ENCODE measurements around the gene SLC5A1. TPM values are rescaled to one million over a fixed set of nuclear protein-coding genes. Genes with fewer than 3 reads are reported as not detected.

The SLC5A1 gene
- total RNA-seq, 4 donors from 2014 or later: 0.14 to 0.59 TPM; not detected in 2

DNA sequence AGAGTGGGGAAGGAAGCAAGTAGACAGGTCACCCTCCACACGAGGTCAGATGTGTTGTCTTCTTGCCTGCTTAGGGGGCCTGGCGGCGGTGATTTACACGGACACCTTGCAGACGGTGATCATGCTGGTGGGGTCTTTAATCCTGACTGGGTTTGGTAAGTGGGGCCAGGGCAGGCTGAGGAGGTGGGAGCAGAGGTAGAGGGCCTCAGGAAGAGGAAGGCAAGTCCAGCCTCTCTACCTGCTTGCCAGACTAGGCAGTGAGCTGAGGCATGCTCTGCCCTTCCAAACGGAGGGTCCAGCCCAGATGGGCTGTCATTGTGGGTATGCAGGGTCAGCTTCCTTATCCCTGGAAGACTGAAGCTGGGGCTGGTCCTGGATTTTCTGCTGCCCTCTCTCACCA, 39.9 kb downstream of the SLC5A1 start:
- no peak for TF ChIP-seq CTCF (IDR thresholded peaks at IDR 0.05)
- TF ChIP-seq POLR2A (IDR thresholded peaks at IDR 0.05): no peak
- no peak overlapping the region for H3K27ac ChIP-seq
- intact Hi-C loops (cut with DNase I; ENCODE audit: low total_unique reads): no loop called here
- H3K4me3 ChIP-seq: no peak overlapping the region
- no peaks in the 10 kb centered on the region for H3K27me3 ChIP-seq
- DNase-seq: no peak
- no peaks in the 10 kb centered on the region for H3K4me1 ChIP-seq
- H3K9me3 ChIP-seq: no peaks in the 10 kb centered on the region
- no peaks in the 10 kb centered on the region for H3K36me3 ChIP-seq

DNA sequence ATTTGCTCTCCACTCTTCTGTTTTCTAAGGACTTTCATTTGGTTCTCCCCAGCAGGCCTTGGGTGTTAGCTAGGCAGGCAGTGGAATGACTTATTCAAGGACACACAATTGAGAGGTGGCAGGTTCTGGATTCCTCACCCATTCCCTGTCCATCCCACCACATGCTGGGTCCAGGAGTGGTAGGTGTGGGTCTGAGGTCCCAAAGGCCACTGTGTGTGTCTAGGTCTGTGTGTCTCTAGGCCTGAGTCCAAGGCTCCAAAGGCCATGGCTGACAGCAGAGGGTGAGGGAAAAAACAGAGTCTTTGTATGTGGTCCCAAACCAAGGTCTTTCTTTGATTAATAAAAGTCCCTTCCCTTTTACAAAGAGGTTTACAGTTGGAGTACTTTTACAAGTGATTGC, 40.8 kb downstream of the SLC5A1 start:
- H3K27ac ChIP-seq: no peak overlapping the region
- DNase-seq: no peak
- intact Hi-C loops (cut with DNase I; ENCODE audit: low total_unique reads): no loop called here
- no peaks in the 10 kb centered on the region for H3K9me3 ChIP-seq
- H3K36me3 ChIP-seq: no peaks in the 10 kb centered on the region
- no peak overlapping the region for H3K4me3 ChIP-seq
- no peaks in the 10 kb centered on the region for H3K4me1 ChIP-seq
- TF ChIP-seq POLR2A (IDR thresholded peaks at IDR 0.05) (no peak), CTCF (IDR thresholded peaks at IDR 0.05) (no peak)
- H3K27me3 ChIP-seq: no peaks in the 10 kb centered on the region

- Histone ChIP-seq H3K27me3 (no peaks in the 10 kb centered on the region), H3K36me3 (no peaks in the 10 kb centered on the region), H3K27ac (no peak overlapping the region), H3K4me1 (no peaks in the 10 kb centered on the region), H3K4me3 (no peak overlapping the region), H3K9me3 (no peaks in the 10 kb centered on the region)
- no peak for DNase-seq
- TF ChIP-seq POLR2A (IDR thresholded peaks at IDR 0.05) (no peak), CTCF (IDR thresholded peaks at IDR 0.05) (no peak)
- intact Hi-C loops (cut with DNase I; ENCODE audit: low total_unique reads): no loop called here
Measured at GRCh38 chr22:32088084-32088483, 45.0 kb downstream of the SLC5A1 start.

GRCh38 chr22:32097018-32097417, 54.0 kb downstream of the SLC5A1 start:
- no peak for DNase-seq
- H3K4me1 ChIP-seq: no peaks in the 10 kb centered on the region
- TF ChIP-seq POLR2A (IDR thresholded peaks at IDR 0.05): no peak
- no peak for TF ChIP-seq CTCF (IDR thresholded peaks at IDR 0.05)
- H3K36me3 ChIP-seq: no peaks in the 10 kb centered on the region
- H3K9me3 ChIP-seq: no peaks in the 10 kb centered on the region
- intact Hi-C loops (cut with DNase I; ENCODE audit: low total_unique reads): no loop called here
- peaks cover 0 to 4% of the 10 kb centered on the region in 2 donors for H3K27me3 ChIP-seq
- H3K27ac ChIP-seq: no peak overlapping the region
- no peak overlapping the region for H3K4me3 ChIP-seq

- Histone ChIP-seq H3K36me3 (no peaks in the 10 kb centered on the region), H3K4me1 (no peaks in the 10 kb centered on the region), H3K27ac (no peak overlapping the region), H3K9me3 (no peaks in the 10 kb centered on the region), H3K27me3 (peaks cover 0 to 4% of the 10 kb centered on the region in 2 donors), H3K4me3 (no peak overlapping the region)
- intact Hi-C loops (cut with DNase I; ENCODE audit: low total_unique reads): no loop called here
- TF ChIP-seq CTCF (IDR thresholded peaks at IDR 0.05) (no peak), POLR2A (IDR thresholded peaks at IDR 0.05) (no peak)
- DNase-seq: no peak
Measured at GRCh38 chr22:32097881-32098499, 54.9 kb downstream of the SLC5A1 start.

Measured in uterus (tissue), 4 donors.